Lung (tissue), 12 donors: ENCODE measurements around the gene ZNF516. TPM values are rescaled to one million over a fixed set of nuclear protein-coding genes. Genes with fewer than 3 reads are reported as not detected.

Experiments
- ATAC-seq: fragments of 200-7000 bp; cut with Tn5 transposase; one replicate; pipeline ENCODE4 v1.9.1; 2020; ENCODE audit warnings: moderate number of reproducible peaks; ENCODE audit not compliant: insufficient read depth, low FRiP score
- DNase-seq, 3 donors: peaks; one replicate each; pipeline ENCODE4 v3.0.0-alpha.2; 2013 to 2017
- H3K27ac ChIP-seq, 2 donors: one replicate each; pipeline ENCODE4 v1.5.1; 2013; ENCODE audit warnings: mild to moderate bottlenecking in 2 of 2, moderate library complexity in 2 of 2, control low read depth in 1 of 2, inconsistent platforms in 1 of 2, low read depth in 1 of 2, low read length in 1 of 2
- H3K27me3 ChIP-seq, 3 donors: one replicate each; pipeline ENCODE4 v1.5.1; 2013; ENCODE audit warnings: low read length in 2 of 3; ENCODE audit not compliant: control insufficient read depth in 3 of 3, insufficient read depth in 3 of 3
- H3K36me3 ChIP-seq, 4 donors: one replicate each; pipeline ENCODE4 v1.5.1; 2013; ENCODE audit warnings: low read length in 4 of 4, mild to moderate bottlenecking in 1 of 4, moderate library complexity in 1 of 4; ENCODE audit not compliant: control insufficient read depth in 4 of 4, insufficient read depth in 4 of 4
- H3K4me1 ChIP-seq, 5 donors: one replicate each; pipeline ENCODE4 v1.5.1; 2013; ENCODE audit warnings: low read length in 5 of 5, mild to moderate bottlenecking in 2 of 5, moderate library complexity in 1 of 5; ENCODE audit not compliant: control insufficient read depth in 5 of 5, insufficient read depth in 5 of 5
- H3K4me3 ChIP-seq: one replicate; pipeline ENCODE4 v1.5.1; 2013; ENCODE audit warnings: mild to moderate bottlenecking, control low read depth, moderate library complexity
- H3K9ac ChIP-seq, 2 donors: one replicate each; pipeline ENCODE4 v1.5.1; 2013; ENCODE audit warnings: low read length in 2 of 2, control low read depth in 1 of 2; ENCODE audit not compliant: insufficient read depth in 1 of 2
- H3K9me3 ChIP-seq, 4 donors: one replicate each; pipeline ENCODE4 v1.5.1; 2013; ENCODE audit warnings: low read length in 3 of 4, mild to moderate bottlenecking in 1 of 4, moderate library complexity in 1 of 4; ENCODE audit not compliant: control insufficient read depth in 4 of 4, insufficient read depth in 3 of 4
- CTCF ChIP-seq: IDR thresholded peaks from 2 replicates; pipeline ENCODE4 v1.5.1; 2012; ENCODE audit warnings: mild to moderate bottlenecking; ENCODE audit errors: control extremely low read depth, extremely low read depth
- WGBS, 2 donors: extraction: QIAGEN DNeasy Blood & Tissue Kit; methylation state at CpG; one replicate each; pipeline ENCODE4 v1.1.7; 2013; 5-methylcytosine and 5-hydroxymethylcytosine counted together
- polyA plus RNA-seq, 2 donors: library from polyadenylated mRNA; stranded (reverse); fragments of 200-250 nt; gene quantifications; one replicate each; pipeline ENCODE4 v1.2.1, GENCODE V29; 2013
- total RNA-seq, 2 donors: library from RNA; depleted of rRNA in 1 of 2; stranded (reverse); fragments of >200 nt in 1 of 2; gene quantifications; one replicate each; pipeline ENCODE4 v1.2.1, GENCODE V29; 2014 to 2021
- donor health status: control.
- donor health status: control.
- donor health status: Bipolar disorder and iron deficiency.
- donor health status: healthy.
- donor health status: DM: yes; HTN: yes; CAD: no.

ZNF516 gene
- total and polyA plus RNA-seq, 4 donors: 7.7 to 45.4 (median 26.4) TPM

- H3K9ac ChIP-seq: no peak overlapping the region
- H3K4me1 ChIP-seq: peaks cover 4 to 68% (median 22%) of the 10 kb centered on the region in 5 donors
- H3K27me3 ChIP-seq: no peaks in the 10 kb centered on the region
- no peaks in the 10 kb centered on the region for H3K9me3 ChIP-seq
- no peak overlapping the region for H3K4me3 ChIP-seq
- DNase-seq (peak in 1 of 3 donors; percentile 11), ATAC-seq (no peak)
- H3K27ac ChIP-seq: no peak overlapping the region
- TF ChIP-seq CTCF: no peak
- 92% methylated on average over 16 of the region's 16 CpGs for WGBS, 2 donors
- peaks cover 0 to 9% (median 6%) of the 10 kb centered on the region in 4 donors for H3K36me3 ChIP-seq
These were observed 38.9 kb downstream of the ZNF516 start for GRCh38 chr18:76456018-76456750.

- H3K4me3 ChIP-seq: no peak overlapping the region
- WGBS, 2 donors: 79 to 81% methylated on average over 8 of the region's 8 CpGs
- H3K36me3 ChIP-seq: peaks cover 0 to 7% (median 5%) of the 10 kb centered on the region in 4 donors
- no peak for TF ChIP-seq CTCF
- H3K9ac ChIP-seq: no peak overlapping the region
- H3K27ac ChIP-seq: no peak overlapping the region
- ATAC-seq: no peak
- no peaks in the 10 kb centered on the region for H3K27me3 ChIP-seq
- H3K9me3 ChIP-seq: no peaks in the 10 kb centered on the region
- H3K4me1 ChIP-seq: peaks cover 5 to 67% (median 22%) of the 10 kb centered on the region in 5 donors
- peak; percentile 13 to 37 (median 36) for DNase-seq
These were observed 39.9 kb downstream of the ZNF516 start for GRCh38 chr18:76455003-76455676.

GRCh38 chr18:76454418-76454817, 40.6 kb downstream of the ZNF516 start:
- H3K27me3 ChIP-seq: no peaks in the 10 kb centered on the region
- H3K36me3 ChIP-seq: peaks cover 0 to 6% (median 5%) of the 10 kb centered on the region in 4 donors
- no peak for ATAC-seq
- no peak for TF ChIP-seq CTCF
- peaks cover 6 to 67% (median 22%) of the 10 kb centered on the region in 5 donors for H3K4me1 ChIP-seq
- H3K9ac ChIP-seq: peak overlapping the region in 1 of 2 donors; percentile 30
- no peak overlapping the region for H3K27ac ChIP-seq
- no peak overlapping the region for H3K4me3 ChIP-seq
- no peaks in the 10 kb centered on the region for H3K9me3 ChIP-seq
- peak in 2 of 3 donors; percentile 60 for DNase-seq
- 24 to 51% methylated on average over 1 of the region's 1 CpG for WGBS, 2 donors
